Measurements from ENCODE around the gene KCNE2.

KCNE2 gene, protein sequence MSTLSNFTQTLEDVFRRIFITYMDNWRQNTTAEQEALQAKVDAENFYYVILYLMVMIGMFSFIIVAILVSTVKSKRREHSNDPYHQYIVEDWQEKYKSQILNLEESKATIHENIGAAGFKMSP

DNA sequence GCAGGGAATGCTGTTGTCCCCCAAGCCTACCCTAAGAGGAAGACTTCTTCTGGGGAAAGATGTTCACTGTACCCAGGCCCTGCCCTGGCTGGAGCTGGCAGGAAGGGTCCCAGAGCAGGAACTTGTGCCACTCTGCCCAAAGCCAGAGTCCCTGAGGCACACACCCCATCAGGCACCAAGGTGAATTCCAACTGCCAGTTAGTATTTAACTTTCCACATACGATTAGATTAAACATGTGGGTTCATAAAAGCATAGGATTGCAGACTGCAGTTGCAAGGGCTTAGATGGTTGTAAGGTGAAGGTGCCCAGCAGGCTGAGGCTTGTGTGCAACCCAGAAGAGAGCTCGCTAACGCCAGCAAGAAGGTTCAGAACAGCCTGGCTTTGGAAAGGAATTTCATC is at the start of gene KCNE2:
Gene KCNE2, plus strand, starts transcription at position 274 of the 400 bp plus-strand sequence. CDS start 6,473 bp downstream, outside the sequence.
- no peak within 1 kb of the TSS for H3K4me3 ChIP-seq (ENCODE audit: low read depth, low read length)
- no peak for DNase-seq (ENCODE audit: low read depth)
- TF ChIP-seq, protein P1, sequence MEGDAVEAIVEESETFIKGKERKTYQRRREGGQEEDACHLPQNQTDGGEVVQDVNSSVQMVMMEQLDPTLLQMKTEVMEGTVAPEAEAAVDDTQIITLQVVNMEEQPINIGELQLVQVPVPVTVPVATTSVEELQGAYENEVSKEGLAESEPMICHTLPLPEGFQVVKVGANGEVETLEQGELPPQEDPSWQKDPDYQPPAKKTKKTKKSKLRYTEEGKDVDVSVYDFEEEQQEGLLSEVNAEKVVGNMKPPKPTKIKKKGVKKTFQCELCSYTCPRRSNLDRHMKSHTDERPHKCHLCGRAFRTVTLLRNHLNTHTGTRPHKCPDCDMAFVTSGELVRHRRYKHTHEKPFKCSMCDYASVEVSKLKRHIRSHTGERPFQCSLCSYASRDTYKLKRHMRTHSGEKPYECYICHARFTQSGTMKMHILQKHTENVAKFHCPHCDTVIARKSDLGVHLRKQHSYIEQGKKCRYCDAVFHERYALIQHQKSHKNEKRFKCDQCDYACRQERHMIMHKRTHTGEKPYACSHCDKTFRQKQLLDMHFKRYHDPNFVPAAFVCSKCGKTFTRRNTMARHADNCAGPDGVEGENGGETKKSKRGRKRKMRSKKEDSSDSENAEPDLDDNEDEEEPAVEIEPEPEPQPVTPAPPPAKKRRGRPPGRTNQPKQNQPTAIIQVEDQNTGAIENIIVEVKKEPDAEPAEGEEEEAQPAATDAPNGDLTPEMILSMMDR (IDR thresholded peaks at IDR 0.05; ENCODE audit: control insufficient read depth, extremely low read depth, insufficient read depth) = no peak

DNA sequence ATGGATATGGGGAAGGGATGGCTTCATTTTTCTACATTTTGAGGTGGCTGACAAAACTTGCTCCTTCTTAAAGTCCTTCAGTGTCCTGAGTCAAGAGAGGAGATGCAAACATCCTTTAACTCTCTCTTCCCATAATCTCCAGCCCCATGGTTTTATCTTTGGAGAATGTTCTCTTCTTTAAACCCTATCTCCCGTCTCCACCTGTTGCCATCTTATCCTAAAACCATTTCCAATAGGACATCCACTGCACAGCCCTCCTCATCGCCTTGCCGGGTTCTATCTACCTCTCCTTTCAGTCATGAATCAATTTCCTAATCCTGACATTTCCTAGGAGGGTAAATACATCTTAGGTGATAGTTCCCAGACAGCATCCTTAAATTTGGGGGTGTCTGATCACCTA is 44.2 kb upstream of the KCNE2 start:
- TF ChIP-seq, protein P1 (IDR thresholded peaks at IDR 0.05; ENCODE audit: control insufficient read depth, extremely low read depth, insufficient read depth) = no peak
- H3K4me3 ChIP-seq (ENCODE audit: low read depth, low read length) = no peak overlapping the region
- no peak for DNase-seq (ENCODE audit: low read depth)

DNA sequence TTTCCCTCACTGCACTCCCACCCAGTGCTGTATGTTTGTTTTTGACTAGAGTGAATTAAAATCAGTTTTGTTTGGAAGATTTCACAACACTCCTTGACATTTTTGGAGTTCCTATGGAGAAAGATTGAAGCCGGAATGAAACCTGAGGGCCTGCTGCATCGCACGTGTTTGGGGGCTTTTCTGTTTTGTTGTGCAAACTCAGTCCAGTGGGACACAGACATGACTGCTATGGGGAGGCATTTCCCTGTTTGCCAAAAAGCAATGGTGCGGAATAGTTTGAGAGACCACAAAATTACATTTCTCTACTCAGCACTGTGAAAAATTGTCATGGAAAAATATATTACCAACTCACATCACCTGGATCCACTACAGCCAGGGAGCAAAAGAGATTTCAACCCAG is 43.8 kb upstream of the KCNE2 start:
- TF ChIP-seq, protein P1 (IDR thresholded peaks at IDR 0.05; ENCODE audit: control insufficient read depth, extremely low read depth, insufficient read depth) = no peak
- DNase-seq (ENCODE audit: low read depth) = no peak
- no peak overlapping the region for H3K4me3 ChIP-seq (ENCODE audit: low read depth, low read length)

DNA sequence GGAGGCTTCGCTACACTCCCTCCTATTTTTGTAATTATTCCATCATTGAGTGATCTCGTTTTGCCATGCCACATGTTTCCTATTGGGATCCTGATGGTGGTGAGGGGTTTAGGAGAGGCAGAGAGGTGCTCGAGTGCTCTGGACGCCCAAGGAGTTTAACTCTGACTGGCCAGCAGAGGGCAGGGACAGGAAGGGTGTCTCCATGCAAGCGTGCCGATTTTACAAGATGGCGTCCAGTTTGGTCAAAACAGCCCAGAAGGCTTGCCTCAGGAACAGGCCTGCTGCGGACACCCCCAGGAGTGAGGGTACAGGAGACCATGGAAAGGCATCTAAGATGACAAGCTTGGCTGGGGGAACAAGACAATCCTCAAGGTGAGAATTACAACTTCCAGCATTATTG is 33.8 kb upstream of the KCNE2 start:
- DNase-seq (ENCODE audit: low read depth) = no peak
- no peak overlapping the region for H3K4me3 ChIP-seq (ENCODE audit: low read depth, low read length)
- TF ChIP-seq, protein P1 (IDR thresholded peaks at IDR 0.05; ENCODE audit: control insufficient read depth, extremely low read depth, insufficient read depth) = no peak

DNA sequence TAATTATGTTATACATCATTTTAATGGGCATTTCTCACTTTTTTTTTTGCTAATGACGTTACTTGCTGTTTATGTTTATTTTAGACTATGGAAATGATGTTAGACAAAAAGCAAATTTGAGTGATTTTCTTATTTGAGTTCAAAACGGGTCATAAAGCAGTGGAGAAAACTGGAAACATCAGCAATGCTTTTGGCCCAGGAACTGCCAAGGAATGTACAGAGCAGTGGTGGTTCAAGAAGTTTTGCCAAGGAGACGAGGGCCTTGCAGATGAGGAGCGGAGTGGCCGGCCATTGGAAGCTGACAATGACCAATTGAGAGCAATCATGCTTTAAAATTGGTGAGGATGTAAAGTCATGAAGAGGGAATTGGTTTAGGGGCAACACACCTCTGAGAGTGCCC is 32.1 kb upstream of the KCNE2 start:
- DNase-seq (ENCODE audit: low read depth) = no peak
- TF ChIP-seq, protein P1 (IDR thresholded peaks at IDR 0.05; ENCODE audit: control insufficient read depth, extremely low read depth, insufficient read depth) = no peak
- no peak overlapping the region for H3K4me3 ChIP-seq (ENCODE audit: low read depth, low read length)

DNA sequence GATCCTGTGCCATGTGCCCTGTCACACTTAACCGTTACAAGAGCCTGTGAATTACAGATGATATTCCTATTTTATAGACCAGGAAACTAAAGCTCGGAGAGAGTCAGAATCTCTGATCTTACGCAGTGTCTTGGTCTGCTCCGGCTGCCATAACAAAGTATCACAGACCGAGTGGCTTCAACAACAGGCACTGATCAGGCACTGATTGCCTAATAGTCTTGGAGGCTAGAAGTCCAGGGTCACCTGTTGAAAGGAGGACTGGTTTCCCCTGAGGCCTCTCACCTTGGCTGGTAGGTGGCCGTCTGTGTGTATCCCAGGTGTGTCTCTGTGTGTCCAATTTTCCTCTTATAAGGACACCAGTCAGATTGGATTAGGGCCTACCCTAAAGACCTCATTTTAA is 31.5 kb upstream of the KCNE2 start:
- DNase-seq (ENCODE audit: low read depth) = no peak
- TF ChIP-seq, protein P1 (IDR thresholded peaks at IDR 0.05; ENCODE audit: control insufficient read depth, extremely low read depth, insufficient read depth) = no peak
- no peak overlapping the region for H3K4me3 ChIP-seq (ENCODE audit: low read depth, low read length)

DNA sequence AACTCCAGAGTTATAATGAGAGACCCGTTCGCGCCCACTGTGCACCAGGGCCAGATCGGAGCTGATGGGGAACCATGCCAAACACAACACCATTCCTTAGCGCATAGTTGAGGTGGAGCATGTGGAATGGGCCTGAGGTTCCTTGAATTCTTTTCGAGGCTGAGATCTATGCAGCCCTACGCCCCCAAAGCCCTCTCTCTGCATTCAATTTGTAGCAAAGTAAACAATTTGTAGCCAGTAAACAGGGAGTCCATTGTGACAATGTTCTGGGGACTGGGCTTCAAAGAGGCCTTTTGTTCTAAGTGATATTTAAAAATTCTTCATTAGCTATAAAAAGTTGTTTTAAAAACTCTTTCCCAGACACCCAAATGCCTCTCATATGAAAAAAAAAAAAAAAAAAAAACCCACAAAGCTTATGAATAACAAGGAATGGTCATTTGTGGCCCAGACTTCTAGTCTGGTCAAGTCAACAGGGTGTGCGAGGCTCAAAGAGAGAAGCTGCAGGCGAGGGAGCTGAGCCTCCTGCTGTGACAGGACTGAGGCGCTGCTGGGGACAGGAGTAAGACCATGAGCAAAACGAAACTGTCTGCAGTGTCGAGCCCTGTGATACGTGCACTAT is 30.6 kb upstream of the KCNE2 start:
- DNase-seq (ENCODE audit: low read depth) = no peak
- TF ChIP-seq, protein P1 (IDR thresholded peaks at IDR 0.05; ENCODE audit: control insufficient read depth, extremely low read depth, insufficient read depth) = no peak
- no peak overlapping the region for H3K4me3 ChIP-seq (ENCODE audit: low read depth, low read length)
